Stomach smooth muscle (tissue), 2 donors: ENCODE data around the gene TXNL4B.
A peak's percentile ranks its signal among the peaks of the same experiment; 100 is the strongest.
"Not testable (repeated sequence)": the region's sequence is repeated elsewhere in the genome, so short reads cannot be mapped to it uniquely, and the experiment has no call there.

ENCODE experiments used
- H3K27ac ChIP-seq: one replicate; pipeline ENCODE4 v1.7.0; 2013; ENCODE audit warnings: mild to moderate bottlenecking, low read length, inconsistent platforms
- H3K27me3 ChIP-seq, 2 donors: one replicate each; pipeline ENCODE4 v1.7.0; 2013; ENCODE audit warnings: low read length in 2 of 2; ENCODE audit not compliant: insufficient read depth in 2 of 2, control insufficient read depth in 1 of 2
- H3K36me3 ChIP-seq, 2 donors: one replicate each; pipeline ENCODE4 v1.7.0; 2013; ENCODE audit warnings: low read length in 2 of 2; ENCODE audit not compliant: control insufficient read depth in 2 of 2, insufficient read depth in 2 of 2
- H3K4me1 ChIP-seq: one replicate; pipeline ENCODE4 v1.7.0; 2013; ENCODE audit warnings: low read length; ENCODE audit not compliant: control insufficient read depth, insufficient read depth
- H3K4me3 ChIP-seq, 2 donors: one replicate each; pipeline ENCODE4 v1.7.0; 2013; ENCODE audit warnings: low read length in 2 of 2
- H3K9ac ChIP-seq, 2 donors: one replicate each; pipeline ENCODE4 v1.7.0; 2013; ENCODE audit warnings: low read length in 2 of 2, mild to moderate bottlenecking in 1 of 2
- H3K9me3 ChIP-seq, 2 donors: one replicate each; pipeline ENCODE4 v1.7.0; 2013; ENCODE audit warnings: low read length in 2 of 2; ENCODE audit not compliant: control insufficient read depth in 2 of 2
- donor health status: healthy.
- donor health status: Pancreatic carcinoma.

The TXNL4B gene

DNA sequence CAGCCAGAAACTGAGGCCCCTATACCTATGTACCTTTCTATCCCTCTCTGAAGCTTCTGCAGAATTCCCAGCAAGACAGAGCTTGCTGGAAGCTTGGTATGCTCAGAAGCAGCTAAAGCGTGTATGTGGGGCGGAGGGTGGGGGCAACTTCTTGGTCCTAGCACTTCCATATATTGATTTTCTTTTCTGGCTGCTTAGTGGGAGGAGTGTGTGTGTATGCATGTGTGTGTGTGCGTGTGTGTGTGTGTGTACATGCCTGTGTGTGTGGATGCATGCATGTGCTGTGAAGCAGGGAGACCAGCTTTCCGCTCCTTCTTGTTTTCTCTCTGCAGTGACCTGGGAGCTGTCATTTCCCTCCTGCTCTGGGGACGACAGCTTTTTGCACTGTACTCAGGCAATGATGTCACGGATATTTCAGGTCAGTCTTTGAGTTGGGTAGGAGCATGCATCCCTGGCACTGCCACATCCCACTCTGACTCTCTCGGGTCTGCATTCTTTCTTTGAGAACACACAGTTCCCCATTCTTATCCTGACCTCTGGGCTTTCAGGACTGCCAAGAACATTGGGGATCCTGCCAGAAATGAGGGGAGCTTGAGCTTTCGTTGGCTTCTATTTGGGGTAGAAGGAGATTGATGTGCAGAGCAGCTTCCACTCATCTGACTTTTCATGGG is 19.7 kb downstream of the TXNL4B start:
- no peaks in the 10 kb centered on the region for H3K36me3 ChIP-seq
- H3K9ac ChIP-seq = peak overlapping the region in 1 of 2 donors; percentile 29
- H3K9me3 ChIP-seq = no peaks in the 10 kb centered on the region
- H3K27ac ChIP-seq = peak overlapping the region; percentile 46
- H3K4me3 ChIP-seq = peak overlapping the region in 1 of 2 donors; percentile 29
- peaks cover 14% of the 10 kb centered on the region for H3K4me1 ChIP-seq
- H3K27me3 ChIP-seq = no peaks in the 10 kb centered on the region

DNA sequence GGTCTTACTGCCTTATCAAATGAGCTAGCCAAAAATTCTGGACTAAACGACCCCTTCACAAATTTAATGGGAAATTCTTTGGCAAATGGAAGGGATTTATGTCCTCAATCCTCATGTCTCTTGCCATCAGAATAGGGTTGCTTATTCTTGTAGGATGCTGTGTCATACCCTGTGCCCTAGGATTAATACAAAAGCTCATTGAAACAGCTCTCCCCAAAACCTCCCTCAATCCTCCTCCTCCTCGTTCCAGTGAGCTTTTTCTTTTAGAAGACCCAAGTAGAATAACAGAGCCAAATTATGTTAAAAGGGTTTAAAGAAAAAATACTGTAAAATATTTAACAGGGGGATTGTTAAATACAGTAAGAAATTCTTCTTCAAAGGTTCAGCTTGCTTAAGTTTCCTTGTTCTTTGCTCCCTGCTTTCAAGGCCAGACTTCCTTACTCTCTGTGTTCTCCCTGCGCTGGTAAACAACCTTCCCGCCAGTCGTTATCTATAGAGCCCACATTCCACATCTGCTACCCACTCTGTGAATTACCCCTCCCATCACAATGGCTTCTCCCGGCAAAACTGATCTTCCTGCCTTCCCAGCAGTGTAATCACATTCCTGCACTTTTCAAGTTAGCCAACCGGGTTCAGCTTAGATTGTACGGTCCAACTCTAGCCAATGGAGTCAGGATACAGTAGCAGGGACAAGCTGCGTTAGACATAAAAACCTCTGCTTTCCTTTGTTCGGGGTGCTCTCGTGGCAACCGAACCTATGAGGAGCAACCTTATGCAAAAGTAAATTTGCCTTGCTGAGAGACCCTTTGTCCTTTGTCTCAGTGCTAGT is 20.7 kb downstream of the TXNL4B start:
- Histone ChIP-seq H3K36me3 (no peaks in the 10 kb centered on the region), H3K4me1 (peaks cover 14% of the 10 kb centered on the region), H3K9me3 (no peaks in the 10 kb centered on the region), H3K4me3 (no peak overlapping the region), H3K27ac (peak overlapping the region; percentile 46), H3K9ac (no peak overlapping the region), H3K27me3 (no peaks in the 10 kb centered on the region)

DNA sequence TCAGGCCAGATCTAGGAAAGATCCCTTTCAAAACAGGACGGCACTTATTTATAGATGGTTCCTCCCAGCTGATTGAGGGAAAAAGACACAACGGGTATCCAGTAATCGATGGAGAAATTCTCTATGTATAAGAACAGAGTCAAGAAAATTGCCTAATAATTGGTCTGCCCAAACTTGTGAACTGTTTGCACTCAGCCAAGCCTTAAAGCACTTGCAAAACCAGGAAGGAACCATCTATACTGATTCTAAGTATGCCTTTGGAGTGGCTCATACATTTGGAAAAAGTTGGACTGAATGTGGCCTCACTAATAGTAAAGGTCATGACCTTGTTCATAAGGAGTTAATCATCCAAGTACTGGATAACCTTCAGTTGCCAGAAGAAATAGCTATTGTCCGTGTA is 24.5 kb downstream of the TXNL4B start:
- H3K9me3 ChIP-seq = no peaks in the 10 kb centered on the region
- H3K9ac ChIP-seq = no peak overlapping the region
- no peaks in the 10 kb centered on the region for H3K27me3 ChIP-seq
- no peak overlapping the region for H3K4me3 ChIP-seq
- H3K27ac ChIP-seq = no peak overlapping the region
- H3K4me1 ChIP-seq = peaks cover 11% of the 10 kb centered on the region
- H3K36me3 ChIP-seq = no peaks in the 10 kb centered on the region

- Histone ChIP-seq H3K4me3 (no peak overlapping the region), H3K27me3 (no peaks in the 10 kb centered on the region), H3K4me1 (no peaks in the 10 kb centered on the region), H3K9ac (no peak overlapping the region), H3K36me3 (no peaks in the 10 kb centered on the region), H3K9me3 (no peaks in the 10 kb centered on the region), H3K27ac (no peak overlapping the region)
Measured at GRCh38 chr16:72066747-72067146, 26.7 kb downstream of the TXNL4B start.

GRCh38 chr16:72064361-72064894 is 29.0 kb downstream of the TXNL4B start:
- Histone ChIP-seq H3K9ac (no peak overlapping the region), H3K4me3 (no peak overlapping the region), H3K36me3 (no peaks in the 10 kb centered on the region), H3K27ac (no peak overlapping the region), H3K27me3 (no peaks in the 10 kb centered on the region), H3K9me3 (no peaks in the 10 kb centered on the region), H3K4me1 (no peaks in the 10 kb centered on the region)

- Histone ChIP-seq H3K9me3 (no peaks in the 10 kb centered on the region), H3K4me1 (no peaks in the 10 kb centered on the region), H3K9ac (no peak overlapping the region), H3K27me3 (no peaks in the 10 kb centered on the region), H3K36me3 (no peaks in the 10 kb centered on the region), H3K4me3 (no peak overlapping the region), H3K27ac (no peak overlapping the region)
Measured at GRCh38 chr16:72061564-72061963, 31.9 kb downstream of the TXNL4B start.

- Histone ChIP-seq H3K9ac (no peak overlapping the region), H3K27ac (no peak overlapping the region), H3K36me3 (no peaks in the 10 kb centered on the region), H3K9me3 (no peaks in the 10 kb centered on the region), H3K27me3 (no peaks in the 10 kb centered on the region), H3K4me3 (no peak overlapping the region), H3K4me1 (no peaks in the 10 kb centered on the region)
Measured at GRCh38 chr16:72060405-72060804, 33.0 kb downstream of the TXNL4B start.

- not testable (repeated sequence) for H3K9me3 ChIP-seq, H3K4me3 ChIP-seq, H3K27me3 ChIP-seq, H3K36me3 ChIP-seq, H3K27ac ChIP-seq, H3K4me1 ChIP-seq, H3K9ac ChIP-seq
Measured at GRCh38 chr16:72059060-72059459, 34.4 kb downstream of the TXNL4B start.

DNA sequence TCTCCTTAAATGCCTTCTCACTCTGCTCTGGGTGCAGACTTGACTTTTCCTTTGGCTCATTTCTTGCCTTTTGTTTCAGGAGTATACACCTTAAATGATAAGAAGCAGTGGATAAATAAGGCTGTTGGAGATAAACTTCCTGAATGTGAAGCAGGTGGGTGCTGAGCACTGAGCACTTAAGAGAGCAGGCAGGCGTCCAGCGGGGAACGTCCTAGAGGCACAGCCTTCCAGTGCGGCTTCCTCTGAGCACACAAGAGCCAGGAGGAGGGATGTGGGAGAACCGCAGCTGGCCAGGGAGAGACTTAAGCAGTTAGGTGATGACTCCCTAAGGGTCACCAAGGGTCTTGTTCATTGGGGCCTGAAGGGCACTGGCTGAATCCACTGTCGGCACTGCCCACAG is 36.1 kb downstream of the TXNL4B start:
- H3K36me3 ChIP-seq, H3K9me3 ChIP-seq, H3K4me3 ChIP-seq, H3K9ac ChIP-seq, H3K4me1 ChIP-seq, H3K27me3 ChIP-seq, H3K27ac ChIP-seq: not testable (repeated sequence)

DNA sequence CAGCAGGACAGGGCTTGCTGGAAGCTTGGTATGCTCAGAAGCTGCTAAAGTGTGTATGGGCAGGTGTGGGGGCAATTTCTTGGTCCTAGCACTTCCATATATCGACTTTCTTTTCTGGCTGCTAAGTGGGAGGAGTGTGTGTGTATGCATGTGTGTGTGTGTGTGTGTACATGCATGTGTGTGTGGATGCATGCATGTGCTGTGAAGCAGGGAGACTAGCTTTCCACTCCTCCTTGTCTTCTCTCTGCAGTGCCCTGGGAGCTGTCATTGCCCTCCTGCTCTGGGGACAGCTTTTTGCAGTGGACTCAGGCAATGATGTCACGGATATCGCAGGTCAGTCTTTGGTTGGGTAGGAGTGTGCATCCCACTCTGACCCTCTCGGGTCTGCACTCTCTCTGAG is 37.5 kb downstream of the TXNL4B start:
- Histone ChIP-seq H3K4me3 (no peak overlapping the region), H3K36me3 (no peaks in the 10 kb centered on the region), H3K4me1 (no peaks in the 10 kb centered on the region), H3K27me3 (no peaks in the 10 kb centered on the region), H3K27ac (no peak overlapping the region), H3K9ac (no peak overlapping the region), H3K9me3 (no peaks in the 10 kb centered on the region)
